Epithelial cell of proximal tubule (primary cell): Measurements from ENCODE around the gene COL2A1. TPM values are rescaled to one million over a fixed set of nuclear protein-coding genes. Genes with fewer than 3 reads are reported as not detected.

ENCODE experiments used
- DNase-seq: peaks from one replicate; pipeline ENCODE4 v3.0.0-alpha.2; 2011; ENCODE audit warnings: low read depth
- H3K4me3 ChIP-seq: 2 replicates; pipeline ENCODE4 v1.5.1; 2011; ENCODE audit warnings: low read depth, mild to moderate bottlenecking, low read length
- total RNA-seq: library from RNA; depleted of rRNA; stranded (reverse); fragments of >200 nt; gene quantifications from 2 replicates; pipeline ENCODE4 v1.2.3, GENCODE V29; 2015
- TF ChIP-seq, protein P1 (sequence below): conservative IDR thresholded peaks from 2 replicates; pipeline ENCODE4 v1.5.1; 2012; ENCODE audit warnings: low read depth, mild to moderate bottlenecking, low read length

The COL2A1 gene
- total RNA-seq, 1 donor from 2014 or later = 0.69 TPM

DNA sequence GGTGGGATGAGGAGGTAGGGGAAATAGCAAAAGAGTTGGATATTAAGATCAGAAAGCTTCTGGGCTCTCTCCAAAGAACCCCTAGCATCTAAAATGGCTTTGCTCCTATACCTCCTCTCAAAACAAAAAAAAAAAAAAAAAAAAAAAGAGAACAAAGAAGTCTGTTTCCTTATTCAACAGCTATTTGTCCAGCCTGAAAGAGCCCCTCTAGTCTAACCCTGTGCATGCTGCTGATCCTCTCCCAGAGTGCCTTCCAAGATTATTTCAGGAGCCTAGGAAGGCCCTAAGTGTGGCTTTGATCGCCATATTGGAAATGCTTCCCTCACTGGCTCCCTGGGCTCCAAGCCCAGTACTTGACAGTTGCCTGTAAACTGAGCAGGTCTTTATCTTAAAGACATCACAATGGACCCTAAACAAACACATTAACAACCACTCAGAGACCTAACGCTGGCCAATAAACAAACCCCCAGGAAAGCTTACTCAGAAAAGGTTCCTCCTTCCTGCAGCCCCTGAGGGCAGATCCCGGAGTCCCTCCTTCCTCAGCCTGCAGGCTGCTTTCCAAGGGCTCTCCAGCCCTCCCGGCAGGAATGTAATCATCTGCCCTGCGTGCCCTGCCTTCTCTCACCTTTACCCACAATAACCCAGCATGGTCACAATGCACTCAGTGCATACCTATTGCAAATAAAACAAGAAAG is 17.4 kb upstream of the COL2A1 start:
- H3K4me3 ChIP-seq = no peak overlapping the region
- DNase-seq = no peak
- TF ChIP-seq, protein P1, sequence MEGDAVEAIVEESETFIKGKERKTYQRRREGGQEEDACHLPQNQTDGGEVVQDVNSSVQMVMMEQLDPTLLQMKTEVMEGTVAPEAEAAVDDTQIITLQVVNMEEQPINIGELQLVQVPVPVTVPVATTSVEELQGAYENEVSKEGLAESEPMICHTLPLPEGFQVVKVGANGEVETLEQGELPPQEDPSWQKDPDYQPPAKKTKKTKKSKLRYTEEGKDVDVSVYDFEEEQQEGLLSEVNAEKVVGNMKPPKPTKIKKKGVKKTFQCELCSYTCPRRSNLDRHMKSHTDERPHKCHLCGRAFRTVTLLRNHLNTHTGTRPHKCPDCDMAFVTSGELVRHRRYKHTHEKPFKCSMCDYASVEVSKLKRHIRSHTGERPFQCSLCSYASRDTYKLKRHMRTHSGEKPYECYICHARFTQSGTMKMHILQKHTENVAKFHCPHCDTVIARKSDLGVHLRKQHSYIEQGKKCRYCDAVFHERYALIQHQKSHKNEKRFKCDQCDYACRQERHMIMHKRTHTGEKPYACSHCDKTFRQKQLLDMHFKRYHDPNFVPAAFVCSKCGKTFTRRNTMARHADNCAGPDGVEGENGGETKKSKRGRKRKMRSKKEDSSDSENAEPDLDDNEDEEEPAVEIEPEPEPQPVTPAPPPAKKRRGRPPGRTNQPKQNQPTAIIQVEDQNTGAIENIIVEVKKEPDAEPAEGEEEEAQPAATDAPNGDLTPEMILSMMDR = no peak

DNA sequence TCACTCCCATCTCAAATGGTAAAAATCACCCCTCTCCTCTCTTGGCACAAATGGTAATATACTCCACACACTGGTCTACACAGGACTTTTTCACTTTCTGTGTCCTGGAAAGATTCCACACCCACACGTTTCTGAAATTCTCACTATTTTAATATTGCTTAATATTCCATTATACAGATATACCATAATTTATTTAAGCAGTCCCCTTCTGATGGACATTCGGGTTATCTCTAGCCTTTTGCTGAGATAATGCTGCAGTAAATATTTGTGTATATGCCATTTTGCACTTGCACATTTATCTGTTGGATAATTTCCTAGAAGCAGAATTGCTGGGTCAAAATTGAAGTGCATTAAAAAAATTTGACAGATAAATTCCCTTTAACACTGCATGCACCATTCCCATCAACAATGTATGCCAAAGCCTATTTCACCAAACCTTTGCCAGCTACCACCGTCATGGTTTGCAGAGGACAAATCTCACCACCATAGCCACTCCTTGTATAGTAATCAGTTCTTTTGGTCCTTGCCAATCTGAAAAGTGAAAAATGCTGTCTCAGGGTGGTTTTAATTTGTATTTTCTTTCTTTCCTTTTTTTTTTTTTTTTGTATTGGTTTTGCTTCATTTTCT is 15.5 kb upstream of the COL2A1 start:
- no peak overlapping the region for H3K4me3 ChIP-seq
- no peak for DNase-seq
- TF ChIP-seq, protein P1 = no peak

DNA sequence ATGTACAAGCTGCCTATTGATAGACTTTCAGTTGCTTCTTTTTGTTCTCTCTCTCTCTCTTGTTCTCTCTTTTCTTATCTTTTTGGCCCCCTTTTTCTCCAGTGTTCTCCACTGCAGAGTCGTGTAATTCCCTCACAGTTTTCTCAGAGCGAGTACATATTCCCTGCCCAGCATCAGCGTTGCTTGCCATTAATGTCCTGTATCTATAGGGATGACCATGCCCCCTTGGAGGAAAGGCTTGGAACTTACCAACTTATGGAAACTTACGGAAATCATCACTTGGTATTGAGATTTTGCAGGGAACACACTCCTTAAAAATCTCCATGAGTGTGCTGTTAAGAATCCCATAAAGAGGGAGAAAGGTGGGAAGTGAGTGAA is 14.3 kb upstream of the COL2A1 start:
- TF ChIP-seq, protein P1 = no peak
- DNase-seq = no peak
- no peak overlapping the region for H3K4me3 ChIP-seq

DNA sequence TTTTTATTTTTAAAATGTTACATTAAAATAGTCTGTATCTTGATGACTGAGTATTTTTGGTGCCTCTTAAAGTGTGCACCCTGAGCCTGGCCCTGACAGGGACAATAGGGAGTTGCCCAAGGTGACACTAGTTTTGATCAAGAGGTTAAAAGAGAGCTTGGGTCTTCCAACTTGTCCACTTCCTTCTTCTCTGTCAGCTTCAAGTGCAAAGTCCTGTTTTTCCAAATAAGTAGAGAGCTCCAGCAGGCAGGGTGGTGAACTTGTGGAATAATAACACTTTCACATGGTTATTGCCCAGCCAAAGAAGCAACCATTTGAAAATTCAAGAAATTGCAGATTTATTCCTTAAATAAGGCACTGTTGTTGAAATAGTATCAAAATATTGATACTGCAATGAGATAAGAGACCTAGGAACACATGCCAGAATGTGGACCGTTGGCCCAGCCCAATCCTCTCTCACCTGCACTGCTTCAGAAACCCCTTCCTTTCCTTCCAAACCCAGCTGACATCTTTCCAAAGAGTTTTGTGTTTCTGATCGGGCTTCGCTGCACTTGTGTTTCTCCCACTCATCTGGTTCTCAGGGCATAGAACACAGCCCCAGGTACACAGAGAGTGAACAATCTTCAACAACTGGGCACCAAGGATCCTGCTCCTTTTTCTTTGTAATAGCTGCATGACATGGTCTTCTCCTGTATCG is 13.8 kb upstream of the COL2A1 start:
- no peak for DNase-seq
- TF ChIP-seq, protein P1 = no peak
- no peak overlapping the region for H3K4me3 ChIP-seq

DNA sequence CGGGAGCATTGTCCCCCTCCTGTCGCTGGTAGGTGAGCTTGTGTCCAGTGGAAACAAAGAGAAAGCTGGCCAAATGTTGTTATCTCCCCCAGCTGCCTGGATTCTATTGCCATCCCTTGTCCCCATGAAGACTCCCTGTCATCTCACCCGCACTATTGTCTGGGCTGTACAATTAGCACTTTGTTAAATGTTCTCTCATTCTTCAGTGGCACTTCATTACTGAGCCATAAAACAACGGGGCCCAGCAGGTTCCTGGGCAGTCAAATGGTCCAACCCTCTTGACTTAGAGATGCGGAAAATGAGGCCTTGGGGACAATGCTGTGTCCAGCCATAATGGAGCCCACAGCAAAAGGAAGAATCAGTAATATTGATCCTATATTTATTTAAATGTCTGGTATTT is 13.2 kb upstream of the COL2A1 start:
- no peak for DNase-seq
- TF ChIP-seq, protein P1 = no peak
- no peak overlapping the region for H3K4me3 ChIP-seq

DNA sequence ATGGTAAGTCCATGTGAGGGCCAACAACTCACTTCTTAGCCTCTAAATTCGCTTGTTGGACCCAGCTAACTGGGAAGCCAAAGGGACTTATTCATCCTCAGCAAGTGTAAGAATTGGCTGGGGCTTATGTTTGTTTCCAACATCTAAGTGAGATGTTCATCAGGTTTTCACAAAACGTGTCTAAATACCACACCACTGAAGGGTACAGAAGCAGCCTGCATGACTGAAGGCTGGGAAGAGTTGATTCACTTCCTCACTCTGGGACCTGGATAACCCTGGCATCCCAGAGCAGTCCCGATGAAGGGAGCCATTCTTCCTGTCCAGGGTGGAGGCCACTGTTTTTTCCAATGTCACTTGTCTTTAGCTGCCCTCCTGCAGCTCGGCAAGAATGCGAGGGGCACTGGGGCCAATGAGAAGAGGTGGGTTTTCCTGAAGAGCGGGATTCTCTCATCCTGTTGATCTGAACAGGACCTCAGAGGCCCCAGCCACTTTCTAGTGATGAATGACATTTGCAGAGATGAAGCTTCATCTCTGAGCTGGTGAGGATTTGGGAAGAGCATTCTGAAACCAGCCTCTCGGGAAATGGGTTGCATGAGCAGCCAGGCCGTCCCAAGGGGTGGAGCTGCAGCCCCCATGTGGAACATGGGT is 12.2 kb upstream of the COL2A1 start:
- TF ChIP-seq, protein P1 = no peak
- no peak overlapping the region for H3K4me3 ChIP-seq
- no peak for DNase-seq
